Measurements from ENCODE around the gene LCTL.

- TF ChIP-seq POLR2A (IDR thresholded peaks at IDR 0.05) (no peak), CTCF (IDR thresholded peaks at IDR 0.05) (peak; percentile 8 to 49 (median 37))
Measured at GRCh38 chr15:66566963-66567531, 1.2 kb upstream of the LCTL start.

All from sigmoid colon (tissue), 3 donors.